Activated CD8-positive, alpha-beta memory T cell treated with anti-CD3 and anti-CD28 coated beads, Interleukin-2, amount 50 U/mL, for 24 hours (primary cell): Measurements from ENCODE around the gene EIF4G2.

ENCODE experiments used
- DNase-seq: peaks from one replicate; pipeline ENCODE4 v3.0.0-alpha.2; 2020; ENCODE audit errors: extremely low read depth

Gene EIF4G2

GRCh38 chr11:10771457-10771856 is 37.3 kb downstream of the EIF4G2 start:
- DNase-seq = no peak

DNA sequence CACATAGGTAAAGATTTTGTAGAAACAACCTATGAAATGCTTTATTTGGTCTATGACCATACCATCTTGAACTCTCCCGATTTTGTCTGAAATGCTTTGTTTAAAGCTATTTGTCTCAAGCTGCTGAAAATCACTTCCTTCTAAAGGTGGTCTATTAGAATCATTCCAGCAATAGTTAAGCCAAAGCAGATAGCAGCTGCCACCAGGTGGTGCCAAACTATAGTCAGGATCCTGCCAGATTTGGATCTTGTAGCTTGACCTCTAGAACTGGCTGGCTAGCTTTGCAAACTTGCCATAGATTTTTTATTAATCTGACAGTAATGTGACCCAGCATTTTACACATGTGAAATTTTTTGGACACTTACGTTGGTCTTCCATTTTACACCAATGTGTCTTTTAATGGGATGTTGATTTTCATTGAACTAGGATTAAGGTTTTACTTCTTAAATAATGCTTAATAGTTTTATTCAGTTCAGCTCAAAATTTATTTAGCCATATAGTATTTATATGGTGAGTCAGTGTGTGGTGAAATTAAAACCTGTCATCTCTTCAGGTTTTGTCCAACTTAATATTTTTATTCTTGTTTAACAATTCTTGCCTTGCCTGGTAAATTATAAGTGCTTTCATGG is 38.0 kb downstream of the EIF4G2 start:
- DNase-seq = no peak

GRCh38 chr11:10764412-10764811 is 44.3 kb downstream of the EIF4G2 start:
- DNase-seq = no peak

DNA sequence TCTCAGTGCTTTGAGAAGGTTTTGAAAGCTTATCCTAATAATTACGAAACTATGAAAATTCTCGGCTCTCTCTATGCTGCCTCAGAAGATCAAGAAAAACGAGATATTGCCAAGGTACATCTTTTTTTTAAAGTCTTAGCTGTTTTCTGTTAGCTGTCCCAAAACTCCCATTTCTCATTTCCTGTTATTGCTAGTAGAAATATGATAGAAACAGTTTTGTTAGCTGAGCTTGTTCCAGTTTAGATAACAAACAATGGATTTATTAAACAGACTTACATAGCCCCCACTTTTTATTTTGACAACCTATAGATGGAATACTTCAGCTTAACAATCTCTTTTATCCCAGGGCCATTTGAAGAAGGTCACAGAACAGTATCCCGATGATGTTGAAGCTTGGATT is 45.0 kb downstream of the EIF4G2 start:
- DNase-seq = no peak

DNA sequence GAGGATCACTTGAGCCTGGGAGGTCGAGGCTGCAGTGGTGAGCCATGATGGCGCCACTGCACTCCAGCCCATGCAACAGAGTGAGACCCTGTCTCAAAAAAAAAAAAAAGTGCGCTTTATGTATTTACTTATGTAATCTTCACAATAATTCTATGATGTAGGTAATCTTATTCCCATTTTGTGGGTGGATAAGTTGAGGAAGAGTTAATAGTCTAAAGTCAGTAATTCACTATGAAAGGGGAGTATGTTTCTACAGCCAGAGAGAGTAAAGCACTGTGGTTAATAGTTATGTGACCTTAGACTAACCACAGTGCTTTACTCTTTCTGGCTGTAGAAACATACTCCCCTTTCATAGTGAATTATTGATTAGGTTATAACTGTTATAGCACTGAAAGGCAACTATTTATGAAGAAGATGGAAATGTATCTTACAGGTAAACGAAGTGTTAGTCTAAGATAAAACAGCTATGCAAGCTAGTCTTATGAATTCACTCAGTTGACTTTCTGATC is 45.8 kb downstream of the EIF4G2 start:
- no peak for DNase-seq

DNA sequence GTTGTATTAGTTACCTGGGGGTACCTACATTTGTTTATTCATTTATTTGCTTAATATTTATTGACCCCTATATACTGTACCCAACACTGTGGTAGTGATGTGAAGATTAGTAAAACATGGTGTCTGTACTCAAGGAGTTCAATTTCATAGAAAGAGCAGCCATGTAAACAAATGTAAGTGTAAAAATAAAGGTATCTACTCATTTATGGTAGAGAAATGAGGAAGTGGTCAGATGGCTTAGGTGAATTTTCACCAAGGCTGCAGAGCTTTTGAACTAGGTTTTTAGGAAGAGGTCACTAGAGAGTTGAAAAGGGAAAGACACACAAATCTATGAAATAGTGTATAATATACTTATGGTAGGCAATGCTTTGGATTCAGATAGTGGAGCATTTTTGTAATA is 46.5 kb downstream of the EIF4G2 start:
- DNase-seq = no peak

- DNase-seq = no peak
These were observed 47.5 kb downstream of the EIF4G2 start for GRCh38 chr11:10761085-10761698.

GRCh38 chr11:10758957-10759356 is 49.8 kb downstream of the EIF4G2 start:
- no peak for DNase-seq

GRCh38 chr11:10752486-10752885 is 56.2 kb downstream of the EIF4G2 start:
- no peak for DNase-seq

DNA sequence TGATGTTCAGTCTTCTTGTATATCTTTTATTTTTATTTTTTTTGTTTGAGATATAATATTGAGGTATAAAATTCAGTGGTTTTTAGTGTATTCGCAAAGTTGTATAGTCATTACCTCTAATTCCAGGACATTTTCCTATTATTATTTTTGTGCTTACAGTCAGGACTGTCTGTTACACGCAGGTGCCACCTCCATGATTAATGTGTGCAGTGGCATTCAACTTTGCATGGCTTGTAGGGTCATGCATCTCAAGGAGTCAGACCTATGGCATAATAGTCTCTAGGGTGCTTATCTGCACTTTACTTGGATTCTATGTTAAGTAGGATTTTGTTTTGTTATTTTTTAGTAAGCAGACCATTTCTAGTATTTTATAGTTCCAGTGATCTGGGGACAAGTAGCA is 56.7 kb downstream of the EIF4G2 start:
- DNase-seq = no peak

DNA sequence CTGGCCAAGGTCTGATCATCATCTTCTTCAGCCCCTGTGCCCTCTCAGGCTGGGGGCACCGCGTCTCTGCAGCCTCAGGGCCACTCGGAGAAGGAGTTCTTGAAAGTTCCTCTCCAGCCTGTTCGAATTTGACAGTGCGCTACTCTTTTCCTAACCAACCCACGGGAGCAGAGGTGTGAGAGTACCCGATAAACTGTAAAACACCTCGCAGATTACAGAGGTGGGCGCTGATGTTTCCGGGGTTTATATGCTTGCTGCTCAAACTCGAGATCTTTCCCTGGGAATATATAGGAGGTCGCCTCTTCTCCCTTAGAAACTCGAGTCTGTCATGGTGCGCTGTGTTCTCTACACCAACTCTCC is 57.2 kb downstream of the EIF4G2 start:
- no peak for DNase-seq

DNA sequence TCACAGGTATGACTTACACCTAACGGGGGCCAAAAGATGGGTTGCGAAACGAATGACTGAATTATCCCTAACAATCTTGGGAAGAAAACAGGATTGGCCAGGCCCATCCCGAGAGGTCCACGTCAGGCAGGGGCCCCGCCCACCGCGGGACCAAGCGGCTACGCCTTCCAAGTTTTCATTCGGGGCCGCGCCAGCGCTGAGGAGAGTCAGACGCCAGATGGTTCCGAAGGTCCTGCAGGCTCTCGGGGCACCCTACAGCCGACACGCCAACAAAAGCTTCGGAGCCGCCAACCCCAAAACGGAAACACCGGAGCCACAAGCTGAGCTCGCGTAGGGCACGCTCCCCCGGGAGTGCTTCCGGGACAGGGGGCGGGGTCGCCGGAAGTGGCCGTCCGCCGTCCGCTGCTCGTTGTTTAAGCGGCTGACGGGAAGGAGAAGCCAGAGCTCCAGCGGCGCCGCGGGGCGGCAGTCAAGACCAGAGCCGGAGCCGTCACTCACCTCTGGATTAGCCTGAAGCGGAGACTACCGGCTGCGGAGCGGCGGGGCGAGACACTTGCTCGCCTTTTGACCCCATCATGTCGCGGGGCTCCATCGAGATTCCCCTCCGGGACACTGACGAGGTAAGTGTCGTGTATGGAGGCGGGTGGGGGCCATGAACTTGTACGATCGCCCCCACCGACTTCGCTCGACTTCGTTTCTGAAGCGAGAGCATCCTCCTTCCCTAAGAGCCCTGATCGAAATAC is 57.7 kb downstream of the EIF4G2 start, which contains the start of gene CTR9:
Gene CTR9, plus strand, starts transcription at position 409 of the 743 bp plus-strand sequence. Its CDS starts 167 bp downstream, at position 576.
- DNase-seq = peak; percentile 82

GRCh38 chr11:10749476-10749875 is 59.2 kb downstream of the EIF4G2 start:
- no peak for DNase-seq

DNA sequence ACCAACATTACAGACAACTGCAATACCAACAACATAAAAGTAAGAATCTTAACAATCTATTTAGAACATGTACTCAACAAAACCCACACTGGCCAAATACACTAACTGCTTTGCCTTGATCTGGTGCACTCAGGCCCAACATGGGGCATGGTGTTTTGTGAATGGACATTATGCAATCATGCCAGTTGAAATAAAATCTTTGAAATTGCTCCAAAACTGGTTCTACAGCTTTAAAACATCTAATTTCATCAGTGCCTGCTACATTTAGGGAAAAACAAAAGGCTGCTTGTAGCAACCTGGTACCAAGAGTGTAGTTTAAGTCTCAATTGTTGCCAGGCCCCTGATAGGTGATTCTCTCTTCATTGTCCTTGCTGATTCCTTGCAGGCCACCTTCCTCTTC is 61.0 kb downstream of the EIF4G2 start:
- no peak for DNase-seq
